Activated CD8-positive, alpha-beta memory T cell treated with anti-CD3 and anti-CD28 coated beads for 48 hours (primary cell): Measurements from ENCODE around the gene KRT34.
"Not testable (repeated sequence)": the region's sequence is repeated elsewhere in the genome, so short reads cannot be mapped to it uniquely, and the experiment has no call there.

Source experiments
- DNase-seq, 3 experiments: peaks; one replicate each; pipeline ENCODE4 v3.0.0-alpha.2; 2020; ENCODE audit warnings: low read depth in 2 of 3, low spot score in 2 of 3

Gene KRT34

DNA sequence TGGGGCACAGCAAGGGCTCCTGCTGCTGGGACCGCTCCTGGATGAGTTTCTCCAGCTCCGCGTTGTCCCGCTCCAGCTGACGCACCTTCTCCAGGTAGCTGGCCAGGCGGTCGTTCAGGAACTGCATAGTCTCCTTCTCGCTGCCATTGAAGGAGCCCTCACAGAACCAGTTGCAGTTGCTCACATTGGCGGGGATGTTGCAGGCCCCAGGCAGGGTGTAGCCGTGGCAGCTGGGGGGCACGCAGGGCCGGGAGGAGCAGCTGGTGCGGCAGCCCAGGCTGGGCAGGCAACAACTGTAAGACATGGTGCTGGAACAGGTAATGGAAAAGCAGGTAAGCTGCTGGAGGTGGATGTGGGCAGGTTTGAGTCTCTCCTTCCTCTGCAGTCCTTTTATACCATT is at the start of gene KRT34:
KRT34 (minus strand) TSS at position 364 of the 400 bp plus-strand sequence; CDS start at position 304, 60 bp downstream.
- DNase-seq = not testable (repeated sequence)

DNA sequence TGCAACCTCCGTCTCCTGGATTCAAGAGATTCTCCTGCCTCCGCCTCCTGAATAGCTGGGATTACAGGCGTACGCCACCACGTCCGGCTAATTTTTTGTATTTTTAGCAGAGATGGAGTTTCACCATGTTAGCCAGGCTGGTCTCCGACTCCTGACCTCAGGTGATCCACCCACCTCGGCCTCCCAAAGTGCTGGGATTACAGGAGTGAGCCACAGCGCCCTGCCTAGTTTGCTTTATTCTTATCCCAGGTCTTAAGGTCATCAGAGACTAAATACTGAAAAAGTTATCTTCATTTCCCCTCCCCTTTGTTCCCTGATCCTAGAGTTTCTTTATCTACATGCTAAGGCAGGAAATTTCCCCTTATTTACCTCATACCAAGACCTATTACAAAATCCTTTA is 48.3 kb upstream of the KRT34 start:
- DNase-seq = not testable (repeated sequence)

DNA sequence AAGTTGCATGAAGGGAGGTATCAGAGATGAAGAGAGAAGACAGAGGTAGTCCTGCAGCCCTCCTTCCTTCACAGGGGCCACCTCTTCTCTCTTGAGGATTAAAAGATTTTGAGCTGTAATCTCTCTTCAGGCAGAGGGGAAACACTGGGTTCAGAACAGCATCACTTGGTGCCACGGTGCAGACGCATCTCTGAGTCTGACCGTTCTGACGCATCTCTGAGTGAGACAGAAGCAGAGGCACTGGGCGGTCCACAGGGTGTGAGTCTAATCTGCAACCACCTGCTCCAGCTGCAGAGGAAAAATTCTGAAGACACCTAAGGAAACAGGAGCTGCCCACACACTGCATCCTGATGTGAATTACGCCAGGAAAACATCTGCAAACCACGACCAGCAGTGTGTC is 47.6 kb upstream of the KRT34 start:
- DNase-seq = no peak

DNA sequence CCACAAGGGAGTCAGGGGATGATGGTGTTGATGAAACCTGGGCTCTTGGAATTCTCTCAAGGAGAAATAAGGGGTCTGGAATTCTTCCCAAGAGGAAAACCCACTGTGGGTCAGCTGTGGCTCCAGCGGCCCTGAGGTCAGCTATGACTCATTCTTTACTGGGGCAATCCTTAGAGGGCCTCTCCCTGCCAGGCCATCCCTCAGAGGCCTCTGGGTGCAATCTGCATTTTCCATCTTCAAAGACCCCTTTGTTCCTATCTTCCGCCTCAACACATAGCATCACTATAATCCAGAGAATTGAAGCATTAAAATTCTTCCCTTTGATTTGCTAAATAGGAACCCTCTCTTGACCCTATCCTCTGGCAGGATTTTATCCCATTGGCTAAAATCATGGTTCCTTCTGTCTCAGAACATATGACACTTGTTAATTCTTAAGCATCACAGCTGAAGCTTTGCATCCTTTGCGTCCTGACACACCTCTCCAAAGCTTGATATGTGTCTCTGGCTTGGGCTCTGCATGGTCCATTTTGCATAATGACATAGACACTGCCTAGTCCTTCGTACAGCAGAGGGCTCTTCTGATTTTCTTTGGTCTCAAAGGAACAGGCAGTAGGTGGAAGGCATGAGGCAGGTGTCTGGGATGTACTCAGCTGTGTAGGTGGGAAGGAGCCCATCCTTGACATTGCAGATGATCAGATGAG is 46.6 kb upstream of the KRT34 start:
- no peak for DNase-seq

DNA sequence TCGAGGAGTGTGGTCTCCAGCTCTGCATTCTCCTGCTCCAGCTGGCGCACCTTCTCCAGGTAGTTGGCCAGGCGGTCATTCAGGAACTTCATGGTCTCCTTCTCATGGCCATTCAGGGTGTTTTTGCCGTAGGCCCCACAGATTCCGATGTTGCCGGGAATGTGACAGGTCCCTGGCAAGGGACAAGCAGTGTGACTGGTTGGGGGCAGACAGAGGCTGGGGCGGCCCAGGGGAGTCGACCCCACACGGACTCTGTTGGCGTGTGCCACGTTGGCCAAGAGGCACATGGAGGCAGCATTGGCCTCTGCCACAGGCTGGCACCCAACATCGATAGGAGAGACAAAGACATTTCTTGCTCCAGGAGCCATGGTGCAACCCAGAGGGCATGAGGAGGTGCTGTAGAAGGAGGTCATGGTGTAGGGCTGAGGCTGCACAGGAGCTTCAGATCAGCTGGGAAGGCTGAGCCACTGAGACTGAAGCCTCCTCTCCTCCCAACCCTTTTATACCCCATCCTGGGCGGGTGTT is 42.1 kb upstream of the KRT34 start, which contains the start of gene KRT37:
KRT37 (minus strand) TSS at position 475 of the 525 bp plus-strand sequence; CDS start at position 413, 62 bp downstream.
- DNase-seq = no peak

DNA sequence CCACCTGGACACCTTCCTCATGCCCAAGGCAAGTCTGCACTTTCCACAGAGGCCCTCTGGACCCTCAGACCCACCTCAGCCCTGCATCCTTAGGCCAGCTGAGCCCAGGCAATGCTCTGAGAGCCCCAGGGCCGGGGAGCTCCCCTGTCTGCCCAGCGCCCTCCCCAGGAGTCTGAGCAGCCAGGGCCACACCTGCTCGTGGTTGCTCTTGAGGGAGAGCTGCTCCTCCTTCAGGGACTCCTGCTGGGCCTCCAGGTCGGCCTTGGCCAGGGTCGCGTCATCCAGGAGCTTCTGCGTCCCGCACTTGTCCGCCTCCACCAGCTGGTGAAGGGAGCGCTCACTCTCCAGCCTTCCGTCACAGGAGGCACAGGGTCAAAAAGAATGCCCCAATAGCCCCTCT is 40.5 kb upstream of the KRT34 start:
- DNase-seq = not testable (repeated sequence)

DNA sequence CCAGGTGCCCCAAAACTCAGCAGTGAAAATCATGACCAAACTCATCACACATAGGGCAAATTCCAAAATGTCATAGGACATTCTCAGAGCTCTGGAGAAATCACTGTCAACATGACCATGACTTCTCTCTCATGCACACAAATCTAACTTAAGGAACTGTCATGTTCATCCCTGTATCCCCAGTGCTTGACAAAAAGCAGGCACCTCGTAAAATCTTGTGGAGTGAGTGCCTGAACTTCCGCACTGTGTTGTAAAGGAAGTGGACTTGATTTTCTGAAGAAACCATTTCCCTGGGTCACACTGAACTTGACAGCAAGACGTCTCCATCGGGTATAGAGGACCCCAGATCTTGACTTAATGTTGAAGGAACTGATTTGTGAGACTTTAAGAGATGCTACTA is 39.5 kb upstream of the KRT34 start:
- no peak for DNase-seq

DNA sequence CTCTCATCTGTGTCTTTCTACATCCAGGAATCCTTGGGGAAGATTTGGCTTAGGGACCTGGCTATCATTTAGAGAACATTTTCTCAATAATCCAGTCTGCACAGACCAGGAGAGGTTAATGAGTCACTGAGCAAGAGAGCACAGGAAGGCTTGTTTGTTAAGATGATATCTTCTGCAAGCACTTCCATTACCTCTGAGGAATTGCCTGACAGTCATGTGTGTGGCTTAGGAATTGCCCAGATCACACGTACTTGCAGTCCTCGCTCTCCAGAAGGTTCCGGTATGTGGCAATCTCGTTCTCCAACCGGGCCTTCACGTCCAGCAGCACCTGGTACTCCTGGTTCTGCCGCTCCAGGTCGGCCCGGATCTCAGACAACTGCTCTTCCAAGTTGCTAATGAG is 39.0 kb upstream of the KRT34 start:
- DNase-seq = no peak

DNA sequence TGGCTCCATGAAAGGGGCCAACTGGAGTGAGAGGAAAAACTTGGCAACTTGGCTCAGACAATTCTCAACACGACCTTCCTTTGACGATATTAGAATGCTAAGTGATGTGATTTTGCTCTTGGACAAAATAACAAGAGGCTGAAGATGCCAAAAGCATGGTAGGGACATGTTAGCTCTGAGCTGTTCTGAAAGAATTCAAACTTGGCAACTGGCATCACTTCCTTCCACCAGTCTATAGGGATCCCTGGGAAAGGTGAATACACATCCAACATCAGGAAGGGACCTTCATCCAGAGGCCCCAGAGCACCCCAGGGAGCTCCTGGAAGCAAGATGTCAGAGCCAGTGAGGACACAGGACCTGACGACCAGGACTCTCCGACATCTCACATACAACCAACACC is 38.0 kb upstream of the KRT34 start:
- DNase-seq = no peak

DNA sequence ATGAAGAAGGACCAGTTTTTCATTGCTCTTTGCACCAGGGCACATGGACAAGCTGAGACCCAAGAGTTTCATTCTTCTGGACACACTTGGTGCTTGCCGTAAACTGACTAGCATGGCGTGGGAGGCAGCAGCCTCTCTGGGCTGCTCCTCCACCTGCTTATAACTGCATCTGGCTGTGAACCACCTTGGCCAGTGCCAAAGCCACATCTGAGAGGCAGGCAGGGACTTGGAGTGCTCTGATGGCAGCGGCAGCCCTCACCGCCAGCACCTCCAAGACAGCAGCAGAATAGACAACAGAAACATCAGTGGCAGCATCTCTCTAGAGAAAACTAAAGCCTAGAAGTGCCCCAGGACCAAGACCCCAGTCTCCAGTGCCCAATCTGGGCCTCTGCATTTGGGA is 37.6 kb upstream of the KRT34 start:
- no peak for DNase-seq

DNA sequence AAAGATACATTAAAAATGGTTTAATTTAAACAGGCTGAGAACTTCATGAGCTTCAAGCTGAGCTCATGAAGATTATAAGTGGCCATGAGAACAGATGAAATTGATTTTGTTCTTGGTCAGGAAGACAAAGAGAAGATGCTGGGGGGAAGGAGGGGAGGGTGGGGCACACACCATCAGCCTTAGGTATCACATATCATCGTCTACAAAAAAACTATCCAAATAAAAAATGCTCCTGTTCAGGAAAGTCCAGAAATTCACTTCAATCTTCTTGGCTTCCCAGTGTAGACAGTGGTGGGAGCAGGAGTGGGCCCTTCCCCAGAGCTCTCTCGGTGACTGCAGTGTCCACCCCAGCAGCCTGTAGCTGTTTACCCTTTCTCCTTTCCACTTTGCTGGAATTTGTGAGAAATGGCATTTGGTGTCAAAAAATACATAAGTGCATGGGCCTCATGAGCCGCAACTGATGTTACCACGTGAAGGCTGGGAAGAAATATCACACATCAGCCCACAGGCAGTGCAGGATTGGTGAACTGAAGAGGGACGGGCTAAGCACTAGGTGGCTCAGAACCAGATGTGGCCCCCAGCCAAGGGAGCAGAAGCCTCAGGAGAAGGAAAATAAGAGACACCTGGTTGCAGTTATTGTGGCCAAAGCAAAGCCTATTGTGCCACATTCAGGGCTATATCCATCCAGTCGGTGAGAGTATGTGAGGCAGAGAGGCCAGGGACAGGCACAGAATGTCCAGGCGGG is 36.2 kb upstream of the KRT34 start:
- no peak for DNase-seq

DNA sequence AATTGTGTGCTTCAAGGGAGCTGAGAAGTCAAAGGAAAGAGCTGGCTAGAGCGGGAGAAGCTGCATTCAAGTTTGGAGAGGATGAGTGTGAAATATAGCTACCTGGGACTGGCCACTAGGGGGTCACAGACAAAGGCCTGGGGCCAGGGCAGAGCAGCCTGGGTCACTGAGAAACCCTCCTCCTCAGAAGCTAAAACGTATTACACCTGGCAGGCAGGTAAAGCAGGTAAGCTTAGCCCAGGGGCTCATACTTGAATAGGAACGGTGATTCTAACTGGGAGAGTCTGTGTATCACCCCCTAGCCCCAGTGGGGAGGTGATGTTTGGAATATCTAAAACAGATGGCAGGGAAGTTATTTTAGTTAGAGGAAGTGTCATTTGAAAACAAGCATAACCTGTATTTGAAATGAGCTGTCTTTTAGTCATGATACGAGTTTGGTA is 35.5 kb upstream of the KRT34 start:
- DNase-seq = no peak

DNA sequence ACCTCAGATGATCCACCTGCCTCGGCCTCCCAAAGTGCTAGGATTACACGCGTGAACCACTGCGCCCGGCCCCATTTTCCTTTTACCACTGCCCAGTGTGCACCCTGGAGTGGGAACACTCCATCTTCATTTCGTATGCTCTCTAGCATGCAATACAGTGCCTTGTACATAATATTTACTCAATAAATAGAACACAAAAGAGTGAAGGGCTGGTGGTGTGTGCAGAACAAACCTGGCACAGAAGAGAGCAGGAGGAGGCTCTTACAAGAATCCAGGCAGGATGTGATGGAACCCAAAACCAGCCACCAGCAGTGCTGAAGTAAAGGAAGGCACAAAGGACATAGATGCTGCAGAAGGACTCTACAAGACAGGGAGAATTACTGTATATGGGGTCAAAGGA is 35.0 kb upstream of the KRT34 start:
- no peak for DNase-seq

DNA sequence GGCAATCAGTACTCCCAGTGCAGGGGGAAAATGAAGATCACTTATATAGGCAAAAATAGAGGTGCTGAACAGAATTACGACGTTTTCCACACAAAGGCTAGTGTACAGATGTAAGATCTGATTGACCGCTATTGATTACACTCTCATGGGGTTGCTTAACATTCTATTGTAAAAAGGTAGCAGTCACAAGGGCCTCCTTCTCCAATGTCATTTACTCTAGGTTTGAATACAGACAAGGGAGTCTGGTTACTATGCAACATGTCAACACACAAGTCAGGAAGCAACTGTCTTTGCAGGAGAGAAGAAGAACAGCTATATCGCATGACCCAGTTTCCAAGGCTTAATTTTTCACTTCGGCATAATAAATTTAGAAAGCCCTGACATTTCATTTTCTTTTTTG is 34.4 kb upstream of the KRT34 start:
- DNase-seq = no peak

DNA sequence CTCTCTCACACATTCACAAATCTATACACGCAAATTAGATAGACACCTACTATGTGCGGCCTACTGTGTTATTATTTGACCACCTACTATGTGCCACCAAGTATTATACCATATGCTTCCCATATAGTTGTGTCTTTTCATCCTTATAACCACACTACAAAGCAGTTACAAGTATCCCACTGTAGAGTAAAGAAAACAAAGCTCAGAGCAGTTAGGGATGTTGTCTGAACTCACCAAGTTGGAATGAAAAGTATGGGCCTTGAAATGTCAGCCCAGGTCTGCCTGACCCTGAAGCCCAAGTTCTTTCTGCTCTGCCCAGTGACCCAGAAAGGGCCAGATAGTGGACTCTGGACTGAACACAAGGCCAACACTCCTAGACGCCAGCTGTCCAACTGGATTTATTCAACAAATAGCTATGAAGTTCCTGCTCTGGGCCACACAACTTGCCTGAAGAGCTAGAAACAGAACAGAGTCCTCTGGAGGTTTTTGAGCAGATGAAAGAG is 33.8 kb upstream of the KRT34 start:
- DNase-seq = no peak

DNA sequence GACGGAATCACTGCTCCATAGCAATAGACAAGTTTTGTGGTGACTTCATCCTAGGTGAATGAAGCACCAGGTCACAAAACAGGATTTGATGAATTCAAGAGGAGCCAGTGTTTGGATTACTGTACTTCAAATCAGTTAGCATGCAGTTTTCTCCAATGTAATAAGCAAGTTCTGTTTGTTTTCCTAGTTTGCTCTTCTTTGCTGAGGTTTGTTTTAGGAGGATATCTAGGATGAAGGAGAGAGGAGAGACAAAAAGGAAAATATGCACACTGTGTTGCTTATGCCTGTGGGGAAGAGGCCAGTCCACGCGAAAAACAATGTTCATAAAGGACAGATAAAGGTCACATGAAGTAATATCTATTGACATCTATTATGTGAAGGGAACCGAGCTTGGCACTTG is 33.3 kb upstream of the KRT34 start:
- DNase-seq = no peak

DNA sequence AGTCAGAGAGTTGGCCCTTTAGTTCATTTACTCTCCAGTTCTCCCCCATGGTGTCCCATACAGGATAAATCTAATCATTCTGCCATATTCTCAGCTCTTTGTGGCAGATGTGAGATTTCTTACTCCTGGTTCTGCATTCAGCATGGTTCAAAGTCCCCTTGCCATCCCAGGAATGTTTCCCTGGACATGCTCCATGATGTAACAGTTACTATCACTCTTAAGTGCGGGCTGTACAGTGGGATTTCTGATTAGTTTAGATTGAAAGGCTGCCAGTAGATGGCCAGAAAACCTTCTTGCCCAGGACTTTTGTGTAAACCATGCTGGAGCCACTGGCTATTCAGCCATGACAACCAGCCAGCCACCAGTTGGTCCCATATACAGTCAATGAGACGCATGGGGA is 31.9 kb upstream of the KRT34 start:
- DNase-seq = no peak

DNA sequence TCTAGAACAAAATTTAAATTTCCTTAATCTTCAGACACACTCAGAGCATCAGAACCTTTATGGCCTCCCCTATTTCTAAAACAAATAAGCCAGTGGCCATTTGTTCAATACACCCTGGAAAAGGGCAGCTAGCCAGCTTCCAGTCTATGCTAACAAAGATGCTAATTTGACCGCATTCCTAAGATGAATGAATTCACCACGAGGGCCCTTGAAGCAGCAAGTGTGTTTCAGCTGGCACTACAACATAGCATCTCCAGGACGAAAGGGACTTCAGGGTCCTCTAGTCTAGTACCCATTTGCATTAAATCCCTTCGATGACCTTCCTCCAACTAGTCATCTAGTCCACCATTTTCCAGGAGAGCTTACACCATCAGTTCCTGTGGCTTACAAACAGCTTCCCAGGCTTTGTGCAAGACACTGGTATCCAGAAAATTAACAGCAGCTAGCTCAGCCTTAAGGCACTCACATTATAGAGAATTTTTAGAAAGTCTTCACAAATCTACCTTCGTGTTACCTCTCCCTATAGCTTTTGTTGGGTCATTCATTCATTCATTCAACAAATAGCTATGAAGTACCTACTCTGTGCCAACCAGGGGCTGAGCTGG is 31.3 kb upstream of the KRT34 start:
- DNase-seq = no peak

DNA sequence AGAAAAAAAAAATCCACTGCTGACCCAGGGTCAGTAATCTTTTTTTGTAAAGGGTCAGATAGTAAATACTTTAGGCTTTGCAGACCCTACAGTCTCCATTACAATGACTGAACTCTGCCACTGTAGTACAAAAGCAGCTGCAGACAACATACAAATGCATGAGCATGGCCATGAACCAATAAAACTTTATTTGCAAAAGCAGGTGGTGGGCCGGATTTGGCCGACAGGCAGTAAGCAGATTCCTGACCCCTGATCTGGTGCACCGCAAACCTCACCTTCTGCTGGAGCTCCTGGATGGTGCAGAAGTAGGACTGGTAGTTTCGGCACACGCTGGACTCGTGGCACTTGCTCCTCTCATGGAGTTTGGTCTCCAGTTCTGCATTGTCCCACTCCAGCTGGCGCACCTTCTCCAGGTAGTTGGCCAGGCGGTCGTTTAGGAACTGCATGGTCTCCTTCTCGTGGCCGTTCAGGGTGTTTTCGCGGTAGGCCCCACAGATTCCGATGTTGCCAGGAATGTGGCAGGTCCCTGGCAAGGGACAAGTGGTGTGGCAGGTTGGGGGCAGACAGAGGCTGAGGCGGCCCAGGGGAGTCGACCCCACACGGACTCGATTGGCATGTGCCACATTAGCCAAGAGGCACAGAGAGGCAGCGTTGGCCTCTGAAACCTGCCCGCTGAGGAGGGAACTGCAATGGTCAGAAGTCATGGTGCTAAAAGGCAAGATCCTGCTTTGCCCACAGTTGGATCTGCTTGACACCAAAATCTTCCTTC is 29.1 kb upstream of the KRT34 start:
- DNase-seq = no peak

DNA sequence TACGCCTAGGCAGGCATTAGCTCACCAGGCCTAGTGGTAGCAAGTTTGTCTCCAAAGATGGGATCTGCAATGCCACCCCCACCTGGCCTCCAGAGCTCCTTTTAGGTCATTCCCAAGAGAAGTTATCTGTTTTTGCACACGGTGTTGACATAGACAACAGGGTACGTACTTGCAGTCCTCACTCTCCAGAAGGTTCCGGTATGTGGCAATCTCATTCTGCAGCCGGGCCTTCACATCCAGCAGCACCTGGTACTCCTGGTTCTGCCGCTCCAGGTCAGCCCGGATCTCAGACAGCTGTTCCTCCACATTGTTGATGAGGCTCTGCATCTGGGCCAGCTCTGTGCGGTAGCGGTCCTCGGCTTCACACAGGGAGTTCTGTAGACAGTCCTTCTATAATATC is 25.1 kb upstream of the KRT34 start:
- no peak for DNase-seq

DNA sequence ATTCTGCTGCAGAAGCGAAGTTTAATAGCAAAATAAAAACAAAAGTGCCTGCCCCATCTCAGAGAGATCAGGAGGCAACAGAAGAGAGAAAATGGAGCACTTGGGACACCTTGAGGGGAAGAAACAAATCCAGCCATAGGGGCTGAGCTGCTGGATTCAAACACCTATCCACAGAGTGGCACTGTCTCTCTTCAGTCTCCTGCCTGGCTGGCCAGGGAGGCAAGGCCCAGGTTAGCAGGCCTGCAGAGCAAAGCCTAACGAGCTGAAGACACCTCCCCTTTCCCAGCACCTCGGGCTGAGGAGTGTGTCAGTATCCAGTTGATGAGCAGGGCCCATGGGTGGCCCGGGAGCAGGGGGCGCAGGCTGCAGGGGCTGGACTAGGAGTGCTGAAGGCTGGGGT is 24.1 kb upstream of the KRT34 start:
- DNase-seq = no peak
